ENCODE measurements around the gene CTAGE6.
"Not testable (repeated sequence)": the region's sequence is repeated elsewhere in the genome, so short reads cannot be mapped to it uniquely, and the experiment has no call there.

The CTAGE6 gene

GRCh38 chr7:143757596-143757995 lies at the start of gene CTAGE6:
CTAGE6 (minus strand) TSS chr7:143757696; CDS start chr7:143757658, 38 bp downstream.
- not testable (repeated sequence) for DNase-seq (ENCODE audit: low spot score)

GRCh38 chr7:143806664-143807071 lies 49.2 kb upstream of the CTAGE6 start:
- DNase-seq (ENCODE audit: low spot score) = not testable (repeated sequence)

- DNase-seq (ENCODE audit: low spot score) = not testable (repeated sequence)
These were observed 40.4 kb upstream of the CTAGE6 start for GRCh38 chr7:143797896-143798290.

- not testable (repeated sequence) for DNase-seq (ENCODE audit: low spot score)
These were observed 39.8 kb upstream of the CTAGE6 start for GRCh38 chr7:143797119-143797895.

GRCh38 chr7:143795653-143796052 lies 38.2 kb upstream of the CTAGE6 start:
- not testable (repeated sequence) for DNase-seq (ENCODE audit: low spot score)

- not testable (repeated sequence) for DNase-seq (ENCODE audit: low spot score)
These were observed 35.1 kb upstream of the CTAGE6 start for GRCh38 chr7:143792633-143793032.

GRCh38 chr7:143785415-143786182 lies 28.1 kb upstream of the CTAGE6 start:
- DNase-seq (ENCODE audit: low spot score) = not testable (repeated sequence)

GRCh38 chr7:143779591-143779990 lies 22.1 kb upstream of the CTAGE6 start:
- not testable (repeated sequence) for DNase-seq (ENCODE audit: low spot score)

GRCh38 chr7:143772738-143773468 lies 15.4 kb upstream of the CTAGE6 start:
- not testable (repeated sequence) for DNase-seq (ENCODE audit: low spot score)

GRCh38 chr7:143767531-143767930 lies 10.0 kb upstream of the CTAGE6 start:
- DNase-seq (ENCODE audit: low spot score) = not testable (repeated sequence)

- not testable (repeated sequence) for DNase-seq (ENCODE audit: low spot score)
These were observed 8.2 kb upstream of the CTAGE6 start for GRCh38 chr7:143765678-143766077.

- DNase-seq (ENCODE audit: low spot score) = not testable (repeated sequence)
These were observed 5.6 kb upstream of the CTAGE6 start for GRCh38 chr7:143763065-143763464.

- DNase-seq (ENCODE audit: low spot score) = not testable (repeated sequence)
These were observed 12.2 kb downstream of the CTAGE6 start for GRCh38 chr7:143745340-143745739.

- DNase-seq (ENCODE audit: low spot score) = peak; percentile 24
These were observed 20.3 kb downstream of the CTAGE6 start for GRCh38 chr7:143737037-143737819.

- DNase-seq (ENCODE audit: low spot score) = no peak
These were observed 21.5 kb downstream of the CTAGE6 start for GRCh38 chr7:143735962-143736361.

- DNase-seq (ENCODE audit: low spot score) = no peak
These were observed 23.6 kb downstream of the CTAGE6 start for GRCh38 chr7:143733876-143734275.

- no peak for DNase-seq (ENCODE audit: low spot score)
These were observed 29.1 kb downstream of the CTAGE6 start for GRCh38 chr7:143728333-143728862.

- not testable (repeated sequence) for DNase-seq (ENCODE audit: low spot score)
These were observed 29.9 kb downstream of the CTAGE6 start for GRCh38 chr7:143727561-143727960.

- not testable (repeated sequence) for DNase-seq (ENCODE audit: low spot score)
These were observed 31.4 kb downstream of the CTAGE6 start for GRCh38 chr7:143726143-143726542.

- not testable (repeated sequence) for DNase-seq (ENCODE audit: low spot score)
These were observed 37.2 kb downstream of the CTAGE6 start for GRCh38 chr7:143720335-143720734.

All from putamen (tissue), 1 donor.